ENCODE results near the gene SHC2.
"Not testable (repeated sequence)": the region's sequence is repeated elsewhere in the genome, so short reads cannot be mapped to it uniquely, and the experiment has no call there.

Gene SHC2

DNA sequence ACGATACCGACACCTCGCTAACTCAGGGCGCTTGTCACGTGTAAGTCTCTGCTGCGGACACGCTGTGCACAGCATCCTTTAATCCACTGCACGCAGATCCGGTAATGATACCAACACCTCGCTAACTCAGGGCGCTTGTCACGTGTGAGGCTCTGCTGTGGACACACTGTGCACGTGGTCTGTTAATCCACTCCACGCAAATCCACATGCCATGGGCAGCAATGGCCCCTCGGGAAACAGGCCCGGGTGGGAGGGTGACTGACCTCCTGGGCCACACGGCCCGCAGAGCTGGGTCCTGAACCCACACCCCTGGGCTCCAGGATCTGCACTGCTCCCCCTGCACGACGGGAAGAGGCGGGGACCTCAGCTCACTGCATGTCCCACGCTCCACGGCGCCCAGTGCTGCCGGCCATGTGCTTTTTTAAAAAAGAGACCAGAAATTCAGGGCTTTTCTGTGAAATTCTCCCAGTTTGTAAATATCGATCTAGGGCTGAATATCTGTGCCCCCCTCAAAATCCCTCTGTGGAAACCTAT is 16.1 kb downstream of the SHC2 start:
- DNase-seq (ENCODE audit: low read depth), result no peak

DNA sequence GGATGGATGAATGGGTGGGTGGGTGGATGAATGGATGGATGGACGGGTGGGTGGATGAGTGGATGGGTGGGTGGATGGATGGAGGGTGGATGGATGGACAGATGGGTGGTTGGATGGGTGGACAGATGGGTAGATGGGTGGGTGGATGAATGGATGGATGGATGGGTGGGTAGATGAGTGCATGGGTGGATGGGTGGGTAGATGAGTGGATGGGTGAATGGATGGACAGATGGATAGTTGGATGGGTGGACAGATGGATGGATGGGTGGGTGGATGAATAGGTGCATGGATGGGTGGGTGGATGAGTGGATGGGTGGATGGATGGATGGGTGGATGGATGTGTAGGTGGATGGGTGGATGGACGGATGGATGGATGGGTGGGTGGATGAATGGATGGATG is 17.8 kb downstream of the SHC2 start:
- DNase-seq (ENCODE audit: low read depth), result no peak

DNA sequence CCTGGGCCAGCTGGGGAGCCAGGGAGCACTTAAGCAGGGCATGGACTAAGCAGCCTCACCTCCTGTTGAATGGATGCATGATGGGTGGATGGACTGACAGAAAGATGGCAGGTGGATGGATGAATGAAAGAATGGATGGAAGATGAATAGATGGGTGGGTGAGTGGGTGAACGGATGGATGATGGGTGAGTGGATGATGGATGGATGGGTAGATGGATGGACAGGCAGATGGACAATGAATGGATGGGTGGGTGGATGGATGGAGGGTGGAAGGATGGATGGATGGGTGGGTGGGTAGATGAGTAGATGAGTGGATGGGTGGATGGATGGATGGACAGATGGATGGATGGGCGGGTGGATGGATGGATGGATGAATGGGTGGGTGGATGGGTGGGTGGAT is 18.7 kb downstream of the SHC2 start:
- no peak for DNase-seq (ENCODE audit: low read depth)

DNA sequence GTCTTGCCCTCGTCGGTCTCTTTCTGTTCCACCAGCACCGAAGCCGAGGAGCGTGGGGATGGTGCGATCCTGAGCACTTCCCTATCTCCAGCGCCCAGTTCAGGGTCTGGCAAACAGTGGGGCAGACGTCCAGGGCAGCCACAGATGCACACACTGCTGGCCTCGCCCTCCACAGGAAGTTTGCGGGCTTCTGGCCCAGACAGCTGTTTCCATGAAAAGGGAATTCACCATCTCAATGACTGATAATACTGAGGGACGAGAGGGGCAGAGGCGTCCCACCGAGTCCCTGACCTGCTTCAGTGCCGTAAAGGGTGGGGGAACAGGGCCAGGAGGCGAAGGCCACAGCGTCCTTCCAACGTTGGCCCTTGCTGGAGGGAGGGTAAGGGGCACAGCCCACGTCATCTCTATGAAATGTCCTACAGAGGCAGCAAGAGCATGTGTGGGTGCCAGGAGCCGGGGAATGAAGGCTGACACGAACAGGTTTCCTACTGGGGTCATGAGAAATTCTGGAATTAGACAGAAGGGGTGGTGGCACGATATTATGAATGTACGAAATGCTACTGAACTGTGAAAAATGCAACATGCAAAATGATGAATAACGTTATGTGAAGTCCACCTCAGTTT is 19.5 kb downstream of the SHC2 start:
- DNase-seq (ENCODE audit: low read depth), result no peak

DNA sequence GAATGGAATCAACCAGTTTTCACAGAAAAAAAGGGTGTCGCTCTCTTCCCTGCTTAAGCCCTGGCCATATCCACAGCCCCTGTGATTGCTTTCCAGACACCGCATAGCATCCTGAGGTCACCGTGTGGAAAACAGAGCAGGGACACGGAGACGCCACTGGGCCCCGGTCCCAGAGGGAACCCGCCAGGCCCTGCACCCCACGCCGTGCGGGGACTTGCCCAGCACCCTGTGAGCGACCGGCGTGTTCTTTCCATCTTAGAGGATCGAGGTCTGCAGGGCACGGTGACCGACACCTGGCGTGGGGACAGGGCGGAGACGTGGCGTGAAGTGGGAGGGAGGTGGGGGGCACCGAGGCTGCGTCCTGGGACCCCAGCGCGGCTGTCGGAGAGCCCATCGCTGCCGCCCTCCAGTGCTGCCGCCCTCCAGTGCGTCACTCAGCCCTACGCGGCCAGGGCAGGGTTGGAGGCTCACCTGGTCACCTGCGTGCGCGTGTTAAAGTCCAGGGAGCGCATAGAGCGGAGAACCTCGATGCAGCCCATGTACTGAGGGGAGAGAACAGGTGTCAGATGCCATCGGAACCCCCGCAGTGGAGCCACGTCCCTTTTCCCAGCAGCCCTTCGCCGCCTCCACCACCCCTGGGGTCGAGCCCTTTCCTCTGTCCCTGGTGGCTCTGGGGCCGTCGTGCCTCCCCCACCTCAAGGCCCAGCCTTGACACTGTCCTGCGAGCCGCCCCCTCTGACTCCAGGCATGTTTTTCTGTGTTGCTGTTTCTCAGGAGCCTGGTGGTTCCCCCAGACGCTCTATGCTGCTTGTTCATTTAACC is 20.2 kb downstream of the SHC2 start:
- no peak for DNase-seq (ENCODE audit: low read depth)

DNA sequence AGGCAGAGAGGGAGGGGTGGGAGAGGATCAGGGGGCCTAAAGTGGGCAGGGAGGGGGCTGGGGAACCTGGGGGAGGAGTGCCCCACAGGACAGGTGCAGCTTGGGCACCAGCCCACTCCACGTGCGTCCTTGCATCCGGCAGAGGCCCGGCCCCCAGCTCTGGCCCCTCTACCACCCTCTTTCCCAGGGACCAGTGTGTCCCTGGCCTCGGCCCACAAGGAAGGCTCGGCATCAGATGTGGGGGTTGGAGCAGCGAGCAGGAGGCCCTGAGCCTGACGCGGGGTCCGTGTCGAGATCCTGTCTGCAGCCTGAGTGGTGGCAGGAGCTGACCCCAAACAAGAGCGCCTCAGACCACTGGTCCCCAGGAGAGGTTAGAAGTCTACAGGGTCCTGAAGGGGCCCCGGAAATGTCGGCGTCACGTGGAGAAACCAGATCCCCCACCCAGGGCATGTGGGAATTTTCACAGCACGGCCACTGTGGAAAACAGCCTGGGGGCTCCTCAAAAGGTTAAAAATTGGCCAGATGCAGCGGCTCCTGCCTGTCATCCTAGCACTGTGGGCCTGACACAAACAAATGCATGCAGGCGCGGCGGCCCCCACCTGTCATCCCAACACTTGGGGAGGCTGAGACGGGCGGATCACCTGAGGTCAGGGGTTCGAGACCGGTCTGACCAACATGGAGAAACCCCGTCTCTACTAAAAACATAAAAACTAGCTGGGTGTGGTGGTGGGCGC is 21.5 kb downstream of the SHC2 start:
- no peak for DNase-seq (ENCODE audit: low read depth)

DNA sequence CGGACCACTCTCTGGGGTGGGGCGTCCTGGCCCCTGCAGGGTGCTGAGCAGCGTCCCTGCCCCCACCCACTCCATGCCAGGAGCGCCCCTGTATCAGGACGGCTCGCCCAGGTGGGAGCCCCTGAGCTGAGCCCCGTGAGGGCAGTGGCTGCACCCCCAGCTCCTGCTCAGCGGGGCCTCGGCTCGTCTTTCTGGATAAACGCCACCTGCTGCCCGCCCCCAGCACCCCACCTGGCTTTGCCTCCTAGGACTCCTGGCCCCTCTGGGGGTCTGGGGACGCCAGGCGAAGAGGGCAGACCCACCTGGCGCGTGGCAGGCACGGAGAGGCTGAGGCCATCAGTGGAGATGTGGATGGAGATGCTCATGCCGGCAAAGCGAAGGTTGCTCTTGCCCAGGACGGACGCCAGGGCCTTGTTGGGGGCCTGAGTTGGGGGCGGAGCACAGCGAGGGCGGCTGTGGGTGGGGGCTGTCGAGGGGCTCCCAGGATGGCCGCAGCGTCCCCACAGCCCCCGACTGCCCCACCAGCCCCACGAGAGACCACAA is 22.3 kb downstream of the SHC2 start:
- no peak for DNase-seq (ENCODE audit: low read depth)

DNA sequence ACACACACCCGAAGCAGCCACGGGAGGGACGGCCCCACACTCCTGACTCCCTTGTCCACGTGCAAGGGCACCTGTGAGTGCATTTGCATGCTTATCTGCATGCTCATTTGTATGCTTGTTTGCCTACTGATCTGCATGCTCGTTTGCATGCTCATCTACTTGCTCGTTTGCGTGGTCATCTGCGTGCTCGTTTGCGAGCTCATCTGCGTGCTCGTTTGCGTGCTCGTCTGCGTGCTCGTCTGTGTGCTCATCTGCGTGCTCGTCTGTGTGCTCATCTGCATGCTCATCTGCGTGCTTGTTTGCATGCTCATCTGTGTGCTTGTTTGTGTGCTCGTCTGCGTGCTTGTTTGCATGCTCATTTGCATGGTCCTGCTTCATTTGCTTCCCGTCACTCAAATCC is 23.8 kb downstream of the SHC2 start:
- DNase-seq (ENCODE audit: low read depth), result no peak

DNA sequence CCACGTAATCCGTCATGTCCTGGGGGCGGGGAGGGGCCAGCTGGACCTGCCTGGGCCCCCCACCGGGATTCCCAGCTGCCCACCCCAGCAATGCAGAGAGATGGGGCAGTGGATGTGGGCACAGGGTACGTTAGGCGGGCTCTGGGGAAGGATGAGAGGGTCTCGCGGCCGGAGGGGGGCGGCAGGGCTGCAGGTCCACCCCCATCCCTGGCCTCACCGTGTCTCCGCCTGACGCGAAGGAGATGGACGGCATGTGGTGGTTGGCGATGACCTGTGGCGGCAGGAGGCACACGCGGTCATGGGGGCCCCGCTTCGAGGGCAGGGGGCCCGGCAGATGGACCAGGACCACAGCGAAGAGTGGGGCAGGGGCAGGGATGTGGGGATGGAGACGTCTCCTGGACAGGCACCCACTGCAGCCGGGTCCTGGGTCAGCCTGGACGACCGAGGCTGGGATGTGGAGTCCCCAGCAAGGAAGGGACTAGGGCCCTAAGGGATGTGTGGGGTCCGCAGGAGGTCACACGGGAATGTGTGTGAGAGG is 24.4 kb downstream of the SHC2 start:
- DNase-seq (ENCODE audit: low read depth), result no peak

DNA sequence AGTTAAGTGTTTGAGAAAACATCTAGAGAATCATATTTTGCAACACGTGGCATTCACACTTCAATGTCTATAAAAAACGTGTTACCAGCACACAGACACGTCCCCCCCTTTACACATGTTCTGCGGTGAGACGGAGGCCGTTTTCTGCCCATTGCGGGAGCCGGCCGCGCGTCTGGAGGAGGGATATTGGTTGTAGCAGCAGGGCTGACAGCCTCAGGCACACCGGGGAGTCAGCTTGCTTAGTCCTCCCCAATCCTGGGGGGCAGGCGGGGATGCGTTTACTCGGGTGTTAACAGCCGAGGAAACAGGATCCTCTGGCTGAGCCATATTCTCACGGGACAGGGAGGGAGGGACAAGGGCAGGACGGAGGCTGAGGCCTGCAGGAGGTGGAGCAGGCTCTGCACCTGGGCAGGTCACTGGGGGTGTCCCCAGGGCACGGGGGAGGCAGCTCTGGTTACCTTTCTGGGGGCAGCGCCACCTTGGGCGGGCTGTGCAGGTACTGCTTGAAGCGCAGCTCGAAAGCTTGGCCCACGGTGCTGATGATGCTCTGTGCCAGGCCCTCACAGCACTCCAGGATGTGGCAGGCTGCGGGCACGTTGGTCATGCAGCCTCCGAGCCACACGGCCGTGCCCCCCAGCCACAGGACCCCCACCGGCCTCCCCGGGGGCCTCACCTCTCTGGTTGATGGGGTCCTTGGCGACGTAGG is 25.0 kb downstream of the SHC2 start:
- DNase-seq (ENCODE audit: low read depth), result no peak

DNA sequence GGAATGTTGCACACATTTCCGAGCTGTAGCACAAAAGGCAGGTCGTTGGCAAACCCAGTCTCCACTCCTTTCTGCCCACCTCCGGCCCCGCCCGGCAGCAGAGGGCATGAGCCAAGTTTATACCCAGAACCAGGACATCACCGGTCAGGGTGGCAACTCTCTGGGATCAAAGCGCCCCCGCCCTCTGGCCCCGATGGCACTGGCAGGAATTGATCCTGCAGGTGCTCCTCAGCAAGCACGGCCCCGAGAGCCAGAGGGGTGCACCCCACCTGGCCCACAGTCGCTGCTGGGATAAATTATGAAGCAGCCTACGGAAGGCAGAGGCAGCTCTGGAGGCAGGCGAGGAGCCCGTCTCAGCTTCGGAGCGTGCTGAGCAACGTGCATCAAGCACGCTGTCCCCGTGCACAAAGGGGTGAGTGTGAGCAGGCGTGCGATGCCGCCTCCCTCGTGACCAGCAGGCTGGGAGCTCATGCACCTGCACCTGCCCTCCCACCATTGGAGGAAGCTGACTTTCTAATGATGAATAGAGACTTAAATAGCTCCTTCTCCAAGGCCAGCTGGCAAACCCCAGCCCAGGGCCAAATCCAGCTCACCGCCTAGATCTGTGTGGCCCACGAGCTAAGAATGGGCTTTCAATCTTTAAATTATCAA is 25.7 kb downstream of the SHC2 start:
- no peak for DNase-seq (ENCODE audit: low read depth)

DNA sequence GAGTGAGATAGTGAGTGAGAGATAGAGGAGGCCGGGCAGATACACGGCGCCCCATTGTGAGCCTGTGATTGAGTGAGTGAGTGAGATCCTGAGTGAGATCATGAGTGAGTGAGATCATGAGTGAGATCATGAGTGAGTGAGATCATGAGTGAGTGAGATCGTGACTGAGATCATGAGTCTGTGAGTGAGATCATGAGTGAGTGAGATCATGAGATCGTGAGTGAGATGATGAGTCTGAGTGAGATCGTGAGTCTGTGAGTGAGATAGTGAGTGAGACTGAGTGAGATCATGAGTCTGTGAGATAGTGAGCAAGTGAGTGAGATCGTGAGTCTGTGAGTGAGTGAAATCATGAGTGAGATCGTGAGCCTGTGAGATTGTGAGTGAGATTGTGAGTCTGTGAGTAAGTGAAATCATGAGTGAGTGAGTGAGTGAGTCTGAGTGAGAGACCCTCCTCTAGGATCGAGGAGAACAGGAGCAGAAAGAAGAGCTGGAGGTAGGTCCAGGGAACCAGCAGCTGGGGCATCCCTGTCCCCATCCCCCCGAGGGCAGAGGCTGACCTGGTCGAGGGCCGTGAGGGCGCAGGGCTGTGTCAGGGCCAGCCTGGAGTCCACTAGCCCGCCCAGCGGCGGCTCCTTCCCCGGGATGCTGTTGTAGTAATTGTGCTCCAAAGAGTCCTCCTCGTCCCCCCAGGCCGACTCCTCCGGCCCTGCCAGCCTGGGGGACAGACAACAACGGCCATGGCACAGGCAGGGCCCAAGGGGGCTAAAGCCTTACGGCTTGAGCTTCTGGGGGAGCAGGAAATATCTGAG is 26.5 kb downstream of the SHC2 start:
- no peak for DNase-seq (ENCODE audit: low read depth)

DNA sequence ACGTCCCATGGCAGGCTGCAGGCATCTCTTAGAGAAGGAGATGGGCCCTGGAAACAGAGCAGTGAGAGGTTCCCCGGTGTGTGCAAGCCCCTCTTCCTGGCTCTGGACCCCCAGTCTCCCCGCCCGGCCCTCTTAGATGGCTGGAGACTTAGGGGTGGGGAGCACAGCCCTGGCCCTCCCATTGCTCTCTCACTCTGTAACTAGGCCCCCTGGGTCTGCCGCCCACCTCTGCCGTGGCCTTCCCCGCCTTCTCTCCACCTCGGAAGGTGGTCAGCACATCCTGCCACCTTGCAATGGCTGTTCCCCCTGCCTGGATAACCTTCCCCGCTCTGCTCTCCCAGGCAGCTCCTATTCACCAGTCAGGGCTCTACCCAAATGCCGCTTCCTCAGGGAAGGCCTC is 30.1 kb downstream of the SHC2 start:
- DNase-seq (ENCODE audit: low read depth), result no peak

DNA sequence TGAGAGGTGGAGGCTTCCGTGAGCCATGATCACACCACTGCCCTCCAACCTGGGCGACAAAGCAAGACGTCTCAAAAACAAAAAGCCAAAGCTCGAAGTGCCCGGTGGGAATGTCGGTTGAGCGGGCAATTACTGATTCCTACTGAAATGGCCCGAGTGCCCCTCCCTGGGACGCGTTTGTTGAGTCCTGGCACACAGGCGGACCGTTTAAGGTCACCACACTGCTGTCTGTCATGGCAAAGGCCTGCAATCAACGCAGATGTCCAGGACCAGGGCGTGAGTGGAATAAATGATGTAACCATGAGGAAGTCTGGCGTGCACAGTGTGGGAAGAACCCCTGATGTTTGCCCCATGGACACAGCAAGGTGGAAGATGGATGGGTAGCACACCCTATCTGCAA is 32.7 kb downstream of the SHC2 start:
- no peak for DNase-seq (ENCODE audit: low read depth)

DNA sequence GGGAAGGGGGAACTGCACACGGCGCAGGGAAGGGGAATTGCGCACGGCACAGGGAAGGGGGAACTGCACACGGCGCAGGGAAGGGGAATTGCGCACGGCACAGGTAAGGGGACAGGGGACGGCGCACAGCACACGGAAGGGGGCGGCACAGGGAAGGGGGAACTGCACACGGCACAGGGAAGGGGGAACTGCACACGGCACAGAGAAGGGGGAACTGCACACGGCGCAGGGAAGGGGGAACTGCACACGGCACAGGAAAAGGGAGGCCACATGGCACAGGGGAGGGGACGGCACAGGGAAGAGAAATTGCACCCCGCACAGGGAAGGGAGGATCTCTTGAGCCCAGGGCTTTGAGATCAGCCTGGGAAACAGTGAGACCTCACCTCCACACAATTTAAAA is 33.2 kb downstream of the SHC2 start:
- DNase-seq (ENCODE audit: low read depth), result not testable (repeated sequence)

DNA sequence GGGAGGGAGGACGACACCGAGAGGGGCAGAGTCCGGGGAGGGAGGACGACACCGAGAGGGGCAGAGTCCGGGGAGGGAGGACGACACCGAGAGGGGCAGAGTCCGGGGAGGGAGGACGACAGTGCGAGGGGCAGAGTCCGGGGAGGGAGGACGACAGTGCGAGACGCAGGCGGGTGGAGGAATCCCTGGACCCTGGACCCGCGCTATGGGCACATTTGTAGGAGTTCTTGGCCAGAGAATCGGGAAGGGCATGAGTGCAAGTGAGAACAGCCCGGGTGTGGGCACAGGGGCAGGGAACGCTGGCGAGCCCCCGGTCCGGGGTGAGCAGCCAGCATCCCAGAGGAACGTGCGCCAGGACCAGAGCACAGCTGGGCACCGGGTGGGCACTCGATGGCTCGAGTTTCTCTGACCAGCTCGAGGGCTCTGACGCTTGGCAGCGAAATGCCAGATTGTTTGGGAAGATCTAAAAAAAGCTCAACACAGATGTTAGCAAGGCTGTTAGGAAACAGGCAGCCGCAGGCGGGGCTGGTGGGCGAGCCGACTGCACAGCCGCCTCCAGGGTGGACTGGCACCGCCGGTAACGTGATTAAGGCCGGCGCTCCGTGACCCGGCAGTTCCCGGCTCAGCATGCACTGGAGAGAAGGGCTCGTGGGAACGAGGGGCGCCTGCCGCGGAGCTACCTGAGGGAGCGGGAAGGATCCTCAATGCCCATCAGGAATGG is 33.9 kb downstream of the SHC2 start:
- no peak for DNase-seq (ENCODE audit: low read depth)

DNA sequence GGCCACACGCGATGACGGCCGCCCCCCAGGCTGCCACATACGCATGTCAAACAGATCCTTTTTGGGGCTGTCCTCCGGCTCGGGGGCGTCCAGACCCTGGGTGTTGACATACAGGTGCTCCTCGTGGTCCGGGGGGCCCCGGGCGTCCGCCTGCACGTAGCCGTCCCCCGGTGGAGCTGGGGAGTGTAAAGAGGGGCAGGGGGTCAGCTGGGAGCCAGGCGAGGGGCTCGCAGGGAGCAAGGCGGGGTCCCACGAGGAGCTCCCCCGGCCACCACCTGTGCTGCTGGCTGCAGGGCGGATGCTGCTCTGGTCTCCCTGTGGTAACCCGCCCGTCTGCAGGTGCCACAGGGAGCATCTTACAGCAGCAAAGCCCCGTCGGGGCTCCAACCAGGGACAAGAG is 35.8 kb downstream of the SHC2 start:
- DNase-seq (ENCODE audit: low read depth), result no peak

DNA sequence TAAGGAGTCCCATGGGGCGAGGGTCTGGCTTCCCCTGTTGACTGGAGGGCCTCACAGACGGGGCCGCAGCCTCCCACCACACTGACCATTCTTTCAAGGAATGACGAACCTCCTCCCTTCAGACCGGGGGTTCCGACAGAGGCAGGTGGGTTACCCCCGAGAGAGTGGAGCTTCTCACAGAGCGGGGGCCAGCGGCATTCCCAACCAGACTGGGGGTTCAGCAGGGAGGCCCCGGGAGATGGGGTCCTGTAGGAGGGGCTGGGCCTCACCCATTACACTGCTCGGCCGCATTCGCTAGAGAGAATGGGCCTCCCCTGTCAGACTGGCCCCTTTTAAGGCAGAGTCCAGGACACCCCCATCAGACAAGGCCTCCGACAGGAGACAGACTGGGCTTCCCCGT is 36.3 kb downstream of the SHC2 start:
- no peak for DNase-seq (ENCODE audit: low read depth)

DNA sequence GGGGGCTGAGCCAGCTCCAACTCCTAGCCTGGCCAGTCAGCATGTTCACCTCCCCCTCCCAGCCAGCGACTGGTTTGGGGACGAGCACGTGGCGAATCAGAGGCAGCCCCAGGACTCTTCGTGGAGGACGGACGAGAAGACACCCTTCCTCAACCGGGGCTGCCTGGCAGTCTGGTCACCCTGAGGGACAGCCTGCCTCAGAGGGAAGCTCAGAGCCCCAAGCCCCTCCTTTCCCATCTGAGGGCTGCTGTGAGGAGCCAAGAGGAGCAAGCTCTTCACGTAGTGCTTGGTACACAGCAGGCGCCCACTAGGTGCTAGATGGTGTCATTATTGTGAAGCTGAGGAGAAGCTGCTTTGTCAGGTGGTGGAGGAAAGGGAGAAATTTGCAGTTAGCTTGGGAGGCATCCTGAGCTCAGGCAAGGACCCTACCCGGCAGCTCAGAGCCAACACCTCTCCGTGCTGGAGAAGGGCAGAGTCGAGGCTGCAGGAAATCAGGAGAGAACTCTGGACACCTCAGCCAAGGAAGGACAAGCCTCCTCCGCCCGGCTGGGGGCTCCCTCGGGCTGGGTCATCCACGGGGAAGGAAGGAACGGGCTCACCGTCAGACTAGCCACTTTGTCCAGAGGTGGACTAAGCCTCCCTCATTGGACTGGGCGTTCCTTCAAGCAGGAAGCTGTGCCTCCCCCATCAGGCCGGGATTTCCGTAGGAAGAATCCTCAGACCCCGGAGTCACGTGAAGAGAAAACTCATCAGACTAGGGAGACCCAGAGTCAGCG is 37.0 kb downstream of the SHC2 start:
- DNase-seq (ENCODE audit: low read depth), result no peak

Data from activated T-cell treated with anti-CD3 and anti-CD28 coated beads for 24 hours (primary cell).